Measurements from ENCODE around the gene ETV5. TPM values are rescaled to one million over a fixed set of nuclear protein-coding genes. Genes with fewer than 3 reads are reported as not detected.

The ETV5 gene
- total and polyA plus RNA-seq, 2 donors (not counting 1 experiment from before 2014, with no cell fraction given): 0.12 to 0.74 TPM

DNA sequence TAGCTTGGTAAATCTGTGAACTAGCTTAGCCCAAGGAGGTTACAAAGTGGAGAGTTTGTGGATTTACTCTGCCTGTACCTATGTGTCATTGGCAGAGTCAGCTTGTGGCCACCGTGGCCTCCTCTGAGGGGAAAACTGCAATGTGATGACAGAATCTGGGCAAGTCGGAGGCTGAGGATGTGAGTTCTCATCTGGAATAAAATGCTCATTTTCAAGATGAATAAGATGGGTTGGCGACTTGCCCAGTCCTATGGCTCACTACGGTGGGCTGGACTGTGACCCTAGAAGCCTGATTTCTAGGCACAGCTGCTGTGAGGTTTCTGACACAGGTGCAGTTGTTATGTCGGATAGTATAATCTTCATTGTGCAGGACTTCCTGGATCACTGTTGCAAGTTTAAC is 83.7 kb downstream of the ETV5 start:
- TF ChIP-seq, protein P1, sequence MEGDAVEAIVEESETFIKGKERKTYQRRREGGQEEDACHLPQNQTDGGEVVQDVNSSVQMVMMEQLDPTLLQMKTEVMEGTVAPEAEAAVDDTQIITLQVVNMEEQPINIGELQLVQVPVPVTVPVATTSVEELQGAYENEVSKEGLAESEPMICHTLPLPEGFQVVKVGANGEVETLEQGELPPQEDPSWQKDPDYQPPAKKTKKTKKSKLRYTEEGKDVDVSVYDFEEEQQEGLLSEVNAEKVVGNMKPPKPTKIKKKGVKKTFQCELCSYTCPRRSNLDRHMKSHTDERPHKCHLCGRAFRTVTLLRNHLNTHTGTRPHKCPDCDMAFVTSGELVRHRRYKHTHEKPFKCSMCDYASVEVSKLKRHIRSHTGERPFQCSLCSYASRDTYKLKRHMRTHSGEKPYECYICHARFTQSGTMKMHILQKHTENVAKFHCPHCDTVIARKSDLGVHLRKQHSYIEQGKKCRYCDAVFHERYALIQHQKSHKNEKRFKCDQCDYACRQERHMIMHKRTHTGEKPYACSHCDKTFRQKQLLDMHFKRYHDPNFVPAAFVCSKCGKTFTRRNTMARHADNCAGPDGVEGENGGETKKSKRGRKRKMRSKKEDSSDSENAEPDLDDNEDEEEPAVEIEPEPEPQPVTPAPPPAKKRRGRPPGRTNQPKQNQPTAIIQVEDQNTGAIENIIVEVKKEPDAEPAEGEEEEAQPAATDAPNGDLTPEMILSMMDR (IDR thresholded peaks at IDR 0.05): no peak
- TF ChIP-seq EZH2 (IDR thresholded peaks at IDR 0.05; ENCODE audit: borderline replicate concordance, insufficient read depth, low read depth, low read length, poor library complexity, severe bottlenecking): no peak
- peaks cover 10% of the 10 kb centered on the region for H3K27me3 Mint-ChIP-seq
- no peaks in the 10 kb centered on the region for H3K9me3 Mint-ChIP-seq (ENCODE audit: insufficient read depth)
- Histone ChIP-seq H3K36me3 (replicated peaks in 1 of 2; ENCODE audit: control extremely low read depth in 1 of 2, control insufficient read depth in 1 of 2, extremely low read depth in 1 of 2, insufficient read depth in 2 of 2, low read length in 1 of 2) (no peaks in the 10 kb centered on the region), H3K4me3 (ENCODE audit: control extremely low read depth in 1 of 5, extremely low read depth in 1 of 5, insufficient read depth in 1 of 5, low read depth in 2 of 5, low read length in 4 of 5) (no peak overlapping the region), H3K79me2 (ENCODE audit: control insufficient read depth, insufficient read depth, low read length) (no peaks in the 10 kb centered on the region), H4K20me1 (ENCODE audit: control insufficient read depth, insufficient read depth, low read length, poor library complexity, severe bottlenecking) (no peaks in the 10 kb centered on the region), H2AFZ (ENCODE audit: insufficient read depth, low read depth, low read length, poor library complexity, severe bottlenecking) (no peak overlapping the region), H3K4me2 (replicated peaks; ENCODE audit: low read depth, low read length, poor library complexity, severe bottlenecking) (no peak overlapping the region), H3K27me3 (replicated peaks in 1 of 4; ENCODE audit: control extremely low read depth in 1 of 4, control insufficient read depth in 3 of 4, insufficient read depth in 4 of 4, low read length in 3 of 4) (peaks cover 0 to 3% (median 0%) of the 10 kb centered on the region in 4 experiments), H3K4me1 (ENCODE audit: control insufficient read depth in 2 of 2, insufficient read depth in 2 of 2, low read length in 2 of 2) (no peaks in the 10 kb centered on the region), H3K27ac (ENCODE audit: low read length in 2 of 2) (no peak overlapping the region), H3K9ac (ENCODE audit: low read length) (no peak overlapping the region), H3K9me3 (ENCODE audit: control extremely low read depth in 1 of 3, control insufficient read depth in 2 of 3, insufficient read depth in 1 of 3, low read length in 2 of 3) (no peaks in the 10 kb centered on the region)
- intact Hi-C loops (cut with micrococcal nuclease): no loop called here
- ATAC-seq (ENCODE audit: low read depth) (no peak), DNase-seq (no peak)
- ChIA-PET POLR2A (no interaction called here), CTCF (interaction anchor here (0.9 to 1.2 kb wide), 2 partner anchors 42 to 515 kb away, joined by 3 to 4 read pairs; no protein-coding TSS in a partner anchor)
- H3K27ac Mint-ChIP-seq: no peak overlapping the region
- WGBS (ENCODE audit: insufficient coverage): 10% methylated on average over 4 of the region's 5 CpGs
- H3K4me1 Mint-ChIP-seq: no peaks in the 10 kb centered on the region
- no peak overlapping the region for H3K4me3 Mint-ChIP-seq

DNA sequence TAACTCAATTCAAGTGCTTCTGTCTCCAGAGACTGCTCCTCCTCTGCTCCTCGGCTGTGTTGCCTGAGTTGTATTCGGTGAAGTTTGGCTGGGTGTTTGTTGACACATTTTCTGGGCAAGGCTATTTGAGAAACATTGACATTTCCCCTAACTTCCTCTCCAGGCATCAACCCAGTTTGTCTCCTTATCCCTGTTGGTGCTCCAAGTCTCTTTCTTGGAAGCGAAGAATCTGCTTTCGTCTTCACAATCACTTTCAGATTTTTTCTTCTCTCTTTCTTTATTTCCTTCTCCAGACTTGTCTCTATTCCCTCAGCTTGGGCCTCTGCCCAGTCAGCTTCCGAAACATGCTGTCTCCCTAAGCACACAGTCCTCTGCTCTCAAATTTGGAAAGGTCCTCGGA is 84.7 kb downstream of the ETV5 start:
- H3K4me1 Mint-ChIP-seq: no peaks in the 10 kb centered on the region
- ChIA-PET CTCF (interaction anchor here (0.9 kb wide), 1 partner anchor 516 kb away, joined by 4 read pairs; no protein-coding TSS in a partner anchor), POLR2A (no interaction called here)
- DNase-seq (no peak), ATAC-seq (ENCODE audit: low read depth) (no peak)
- peaks cover 0 to 3% (median 0%) of the 10 kb centered on the region in 4 experiments for H3K27me3 ChIP-seq (replicated peaks in 1 of 4; ENCODE audit: control extremely low read depth in 1 of 4, control insufficient read depth in 3 of 4, insufficient read depth in 4 of 4, low read length in 3 of 4)
- no peak overlapping the region for H3K9ac ChIP-seq (ENCODE audit: low read length)
- no peak overlapping the region for H2AFZ ChIP-seq (ENCODE audit: insufficient read depth, low read depth, low read length, poor library complexity, severe bottlenecking)
- intact Hi-C loops (cut with micrococcal nuclease): no loop called here
- no peak overlapping the region for H3K4me2 ChIP-seq (replicated peaks; ENCODE audit: low read depth, low read length, poor library complexity, severe bottlenecking)
- H3K36me3 ChIP-seq (replicated peaks in 1 of 2; ENCODE audit: control extremely low read depth in 1 of 2, control insufficient read depth in 1 of 2, extremely low read depth in 1 of 2, insufficient read depth in 2 of 2, low read length in 1 of 2): no peaks in the 10 kb centered on the region
- H3K4me3 ChIP-seq (ENCODE audit: control extremely low read depth in 1 of 5, extremely low read depth in 1 of 5, insufficient read depth in 1 of 5, low read depth in 2 of 5, low read length in 4 of 5): no peak overlapping the region
- no peak overlapping the region for H3K27ac ChIP-seq (ENCODE audit: low read length in 2 of 2)
- 93% methylated on average over 5 of the region's 6 CpGs for WGBS (ENCODE audit: insufficient coverage)
- TF ChIP-seq, protein P1 (IDR thresholded peaks at IDR 0.05): no peak
- TF ChIP-seq EZH2 (IDR thresholded peaks at IDR 0.05; ENCODE audit: borderline replicate concordance, insufficient read depth, low read depth, low read length, poor library complexity, severe bottlenecking): no peak
- no peak overlapping the region for H3K4me3 Mint-ChIP-seq
- H4K20me1 ChIP-seq (ENCODE audit: control insufficient read depth, insufficient read depth, low read length, poor library complexity, severe bottlenecking): no peaks in the 10 kb centered on the region
- no peaks in the 10 kb centered on the region for H3K4me1 ChIP-seq (ENCODE audit: control insufficient read depth in 2 of 2, insufficient read depth in 2 of 2, low read length in 2 of 2)
- no peaks in the 10 kb centered on the region for H3K9me3 Mint-ChIP-seq (ENCODE audit: insufficient read depth)
- H3K79me2 ChIP-seq (ENCODE audit: control insufficient read depth, insufficient read depth, low read length): no peaks in the 10 kb centered on the region
- H3K9me3 ChIP-seq (ENCODE audit: control extremely low read depth in 1 of 3, control insufficient read depth in 2 of 3, insufficient read depth in 1 of 3, low read length in 2 of 3): no peaks in the 10 kb centered on the region
- no peak overlapping the region for H3K27ac Mint-ChIP-seq
- H3K27me3 Mint-ChIP-seq: peaks cover 10% of the 10 kb centered on the region
